GM06990 (cell line): ENCODE measurements around the gene MAGI2.

Experiments used
- DNase-seq: peaks from one replicate; pipeline ENCODE4 v3.0.0-alpha.2; 2011; ENCODE audit not compliant: insufficient read length; ENCODE audit errors: extremely low read depth
- H3K27me3 ChIP-seq: replicated peaks from 2 replicates; pipeline ENCODE4 v1.6.0; 2011; ENCODE audit warnings: low read length; ENCODE audit not compliant: control insufficient read depth, insufficient read depth
- H3K36me3 ChIP-seq: 2 replicates; pipeline ENCODE4 v1.5.1; 2011; ENCODE audit warnings: low read length; ENCODE audit not compliant: control insufficient read depth, insufficient read depth
- H3K4me3 ChIP-seq: replicated peaks from 2 replicates; pipeline ENCODE4 v1.5.1; 2011; ENCODE audit warnings: low read depth, mild to moderate bottlenecking, control low read depth, low read length
- TF ChIP-seq, protein P1 (sequence below): IDR thresholded peaks from 2 replicates; pipeline ENCODE4 v1.5.1; 2011; ENCODE audit warnings: low read length, control low read depth, mild to moderate bottlenecking, inconsistent platforms; ENCODE audit not compliant: insufficient read depth, poor library complexity, severe bottlenecking

The MAGI2 gene

DNA sequence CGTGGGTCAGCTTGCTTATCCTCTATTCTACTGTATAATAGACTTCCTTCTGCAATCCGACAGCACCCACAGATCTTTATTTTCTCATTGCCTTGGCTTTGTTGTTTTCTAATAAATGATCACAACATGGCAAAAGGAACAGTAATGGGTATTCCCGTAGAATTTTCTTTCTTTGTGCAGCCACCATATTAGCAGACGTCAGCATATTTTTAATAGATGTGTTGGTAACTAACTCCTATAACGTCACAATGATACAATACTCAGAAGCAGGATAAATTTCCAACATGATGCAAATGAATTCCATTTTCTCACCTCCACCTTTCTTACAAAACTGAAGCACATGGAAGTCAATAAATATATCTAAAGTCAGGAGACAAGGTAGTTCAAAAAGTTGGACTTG lies 617.6 kb downstream of the MAGI2 start:
- Histone ChIP-seq H3K27me3 (no peaks in the 10 kb centered on the region), H3K36me3 (no peaks in the 10 kb centered on the region), H3K4me3 (no peak overlapping the region)
- TF ChIP-seq, protein P1, sequence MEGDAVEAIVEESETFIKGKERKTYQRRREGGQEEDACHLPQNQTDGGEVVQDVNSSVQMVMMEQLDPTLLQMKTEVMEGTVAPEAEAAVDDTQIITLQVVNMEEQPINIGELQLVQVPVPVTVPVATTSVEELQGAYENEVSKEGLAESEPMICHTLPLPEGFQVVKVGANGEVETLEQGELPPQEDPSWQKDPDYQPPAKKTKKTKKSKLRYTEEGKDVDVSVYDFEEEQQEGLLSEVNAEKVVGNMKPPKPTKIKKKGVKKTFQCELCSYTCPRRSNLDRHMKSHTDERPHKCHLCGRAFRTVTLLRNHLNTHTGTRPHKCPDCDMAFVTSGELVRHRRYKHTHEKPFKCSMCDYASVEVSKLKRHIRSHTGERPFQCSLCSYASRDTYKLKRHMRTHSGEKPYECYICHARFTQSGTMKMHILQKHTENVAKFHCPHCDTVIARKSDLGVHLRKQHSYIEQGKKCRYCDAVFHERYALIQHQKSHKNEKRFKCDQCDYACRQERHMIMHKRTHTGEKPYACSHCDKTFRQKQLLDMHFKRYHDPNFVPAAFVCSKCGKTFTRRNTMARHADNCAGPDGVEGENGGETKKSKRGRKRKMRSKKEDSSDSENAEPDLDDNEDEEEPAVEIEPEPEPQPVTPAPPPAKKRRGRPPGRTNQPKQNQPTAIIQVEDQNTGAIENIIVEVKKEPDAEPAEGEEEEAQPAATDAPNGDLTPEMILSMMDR: no peak
- DNase-seq: no peak

DNA sequence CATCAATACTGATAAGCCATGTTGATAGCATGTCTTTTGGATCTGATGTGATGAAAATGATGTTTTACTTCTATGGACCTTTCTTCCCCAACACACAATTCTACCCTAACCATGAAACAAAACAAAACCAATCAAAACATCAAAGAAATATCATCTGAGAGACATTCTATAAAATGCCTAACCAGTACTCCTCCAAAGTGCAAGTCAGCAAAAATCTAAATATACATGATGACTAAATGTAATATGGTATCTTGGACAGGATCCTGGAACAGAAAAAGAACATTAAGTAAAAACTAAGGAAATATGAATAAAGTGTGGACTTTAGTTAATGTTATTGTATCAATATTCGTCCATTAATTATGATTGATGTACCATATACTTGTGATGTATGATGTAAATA lies 625.1 kb downstream of the MAGI2 start:
- no peak for DNase-seq
- no peaks in the 10 kb centered on the region for H3K27me3 ChIP-seq
- TF ChIP-seq, protein P1: no peak
- no peak overlapping the region for H3K4me3 ChIP-seq
- no peaks in the 10 kb centered on the region for H3K36me3 ChIP-seq

DNA sequence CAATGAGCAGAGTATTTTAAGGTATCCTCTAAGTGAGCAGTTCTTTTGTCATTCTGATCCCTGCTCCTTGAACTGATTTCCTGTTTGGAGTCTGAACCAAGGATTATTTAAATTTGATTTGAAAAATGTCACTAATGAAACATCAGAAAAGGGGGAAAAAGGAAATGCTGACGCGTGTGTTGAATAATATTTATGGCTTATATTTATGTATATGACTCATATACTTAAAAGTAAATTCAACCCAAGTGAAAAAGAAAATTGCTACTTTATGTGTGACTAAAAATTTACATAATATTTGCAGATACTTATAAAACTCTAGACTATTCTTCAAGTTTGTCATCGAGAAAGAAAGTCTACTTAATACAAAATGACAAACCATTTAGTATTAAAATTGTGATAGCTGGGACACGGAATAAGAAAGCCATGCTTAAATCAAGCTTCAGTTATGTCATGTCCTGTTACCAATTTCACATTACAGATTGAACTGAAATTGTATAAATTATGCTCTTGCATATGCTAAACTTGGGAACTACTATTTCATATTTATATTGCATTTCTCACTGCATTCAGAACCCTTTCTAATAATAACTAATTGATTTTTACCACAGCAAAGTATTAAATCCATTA lies 649.9 kb downstream of the MAGI2 start:
- Histone ChIP-seq H3K27me3 (no peaks in the 10 kb centered on the region), H3K4me3 (no peak overlapping the region), H3K36me3 (no peaks in the 10 kb centered on the region)
- no peak for DNase-seq
- TF ChIP-seq, protein P1: no peak

DNA sequence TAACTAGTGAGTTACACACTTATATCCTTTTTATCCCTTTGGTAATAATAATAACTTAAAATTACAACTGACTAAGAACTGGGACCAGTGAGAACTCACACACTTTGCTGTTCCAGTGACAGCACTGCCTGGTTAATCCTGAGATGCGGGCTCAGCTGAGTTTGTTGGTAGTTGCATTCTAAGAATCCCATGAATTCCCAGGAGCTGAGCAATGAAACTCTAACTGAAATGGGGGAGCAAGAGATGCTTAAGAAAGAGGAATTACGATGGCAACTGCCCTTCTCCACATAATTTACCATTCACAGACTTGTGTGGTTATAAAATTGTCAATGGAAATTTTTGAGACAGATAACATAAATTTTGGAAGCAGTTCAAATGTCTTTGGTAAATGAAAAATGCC lies 659.4 kb downstream of the MAGI2 start:
- DNase-seq: no peak
- no peaks in the 10 kb centered on the region for H3K36me3 ChIP-seq
- TF ChIP-seq, protein P1: no peak
- H3K27me3 ChIP-seq: no peaks in the 10 kb centered on the region
- no peak overlapping the region for H3K4me3 ChIP-seq

DNA sequence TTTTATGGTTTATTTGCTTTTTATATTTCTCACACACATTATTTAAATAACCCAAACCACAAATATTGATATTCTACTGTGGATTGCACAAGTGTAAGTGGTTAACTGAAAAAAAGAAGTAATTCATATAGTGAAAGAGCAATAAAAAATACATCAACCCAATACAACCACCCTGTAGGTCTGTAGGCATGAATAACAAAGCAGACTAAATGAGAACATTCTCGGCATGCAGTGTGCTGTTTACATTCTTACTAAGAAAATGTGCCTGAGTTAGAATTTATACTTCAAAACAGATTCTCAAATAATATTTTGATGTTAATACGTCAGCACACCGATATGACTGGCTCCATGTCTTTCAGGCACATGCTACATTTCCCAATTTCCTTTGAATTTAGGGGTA lies 660.8 kb downstream of the MAGI2 start:
- Histone ChIP-seq H3K4me3 (no peak overlapping the region), H3K36me3 (no peaks in the 10 kb centered on the region), H3K27me3 (no peaks in the 10 kb centered on the region)
- no peak for DNase-seq
- TF ChIP-seq, protein P1: no peak

DNA sequence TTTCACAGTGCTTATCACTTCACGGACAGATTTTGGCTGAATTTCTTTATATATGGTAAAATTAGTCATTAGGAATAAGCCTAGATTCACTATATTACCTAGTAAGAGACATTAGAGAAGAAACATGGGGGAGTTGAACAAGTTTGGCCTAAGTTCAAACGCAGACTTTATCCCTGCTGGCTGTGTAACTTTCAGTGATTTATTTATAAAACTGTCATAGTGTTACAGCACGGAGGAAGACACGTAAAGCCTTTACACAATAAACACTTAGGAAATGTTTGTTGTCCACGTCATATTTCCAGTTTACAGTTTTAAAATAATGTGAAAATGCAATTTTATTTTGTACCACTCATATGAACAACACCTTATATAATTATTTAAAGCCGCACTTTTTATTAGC lies 661.5 kb downstream of the MAGI2 start:
- no peaks in the 10 kb centered on the region for H3K27me3 ChIP-seq
- no peak overlapping the region for H3K4me3 ChIP-seq
- H3K36me3 ChIP-seq: no peaks in the 10 kb centered on the region
- TF ChIP-seq, protein P1: no peak
- DNase-seq: no peak
